Raji (cell line): ENCODE results near the gene PRMT9.

Source experiments
- POLR2A ChIP-seq: IDR thresholded peaks from 2 replicates; pipeline ENCODE4 v1.6.1; 2011; ENCODE audit warnings: low read depth, low read length, control low read depth; ENCODE audit not compliant: insufficient read depth

The PRMT9 gene

GRCh38 chr4:147704846-147705245 is 20.9 kb upstream of the PRMT9 start:
- no peak for TF ChIP-seq POLR2A

GRCh38 chr4:147696866-147697265 is 12.9 kb upstream of the PRMT9 start:
- TF ChIP-seq POLR2A: no peak

- no peak for TF ChIP-seq POLR2A
Observed at GRCh38 chr4:147693218-147693617, 9.3 kb upstream of the PRMT9 start.

GRCh38 chr4:147691820-147692219 is 7.9 kb upstream of the PRMT9 start:
- no peak for TF ChIP-seq POLR2A

GRCh38 chr4:147689067-147689466 is 5.1 kb upstream of the PRMT9 start:
- TF ChIP-seq POLR2A: no peak

GRCh38 chr4:147683188-147683591 is 773 bp downstream of the PRMT9 start:
- TF ChIP-seq POLR2A: no peak

GRCh38 chr4:147682755-147683154 is 1.2 kb downstream of the PRMT9 start:
- no peak for TF ChIP-seq POLR2A

GRCh38 chr4:147678796-147679549 is 5.0 kb downstream of the PRMT9 start:
- TF ChIP-seq POLR2A: no peak

- no peak for TF ChIP-seq POLR2A
Observed at GRCh38 chr4:147678106-147678505, 5.9 kb downstream of the PRMT9 start.

- TF ChIP-seq POLR2A: no peak
Observed at GRCh38 chr4:147674496-147674895, 9.5 kb downstream of the PRMT9 start.

- no peak for TF ChIP-seq POLR2A
Observed at GRCh38 chr4:147674073-147674472, 9.9 kb downstream of the PRMT9 start.

GRCh38 chr4:147658501-147658900 is 25.5 kb downstream of the PRMT9 start:
- no peak for TF ChIP-seq POLR2A

GRCh38 chr4:147655639-147656038 is 28.3 kb downstream of the PRMT9 start:
- TF ChIP-seq POLR2A: no peak

GRCh38 chr4:147651563-147651962 is 32.4 kb downstream of the PRMT9 start:
- no peak for TF ChIP-seq POLR2A

- TF ChIP-seq POLR2A: no peak
Observed at GRCh38 chr4:147648656-147649055, 35.3 kb downstream of the PRMT9 start.

- TF ChIP-seq POLR2A: no peak
Observed at GRCh38 chr4:147645099-147645498, 38.9 kb downstream of the PRMT9 start.

GRCh38 chr4:147644471-147644870 is 39.5 kb downstream of the PRMT9 start:
- no peak for TF ChIP-seq POLR2A
